ENCODE results near the gene EYS. TPM values are rescaled to one million over a fixed set of nuclear protein-coding genes. Genes with fewer than 3 reads are reported as not detected.

EYS gene
- total RNA-seq, 1 experiment from 2014 or later = not detected

DNA sequence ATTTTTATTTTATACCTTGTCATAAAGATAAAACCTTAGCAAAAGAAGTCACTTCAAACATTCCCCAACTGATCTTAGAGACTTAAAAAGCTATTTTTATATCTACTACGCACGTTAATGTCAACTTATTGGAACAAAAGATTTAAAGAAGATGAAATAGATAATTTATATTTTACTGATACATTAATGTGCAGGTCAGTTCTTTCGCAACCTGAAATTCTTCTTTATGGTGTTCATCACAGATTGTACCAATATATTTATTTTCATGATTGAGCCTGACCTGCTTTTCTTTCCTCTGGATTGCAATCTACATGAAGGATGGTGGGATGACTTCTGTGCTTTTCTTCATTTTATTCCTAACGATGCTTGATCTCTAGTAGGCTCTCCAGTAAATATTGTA, 1475.1 kb downstream of the EYS start:
- DNase-seq (ENCODE audit: low read depth, low spot score) (no peak), ATAC-seq (no peak)
- H3K4me3 ChIP-seq (replicated peaks in 1 of 2; ENCODE audit: low read depth in 1 of 2, low read length in 2 of 2) = no peak overlapping the region
- no peak overlapping the region for H3K27ac ChIP-seq (ENCODE audit: low read depth, low read length)
- H3K36me3 ChIP-seq (ENCODE audit: control insufficient read depth in 1 of 2, insufficient read depth in 2 of 2, low read length in 2 of 2) = no peaks in the 10 kb centered on the region
- CTCF ChIA-PET = no interaction called here
- H3K9me2 ChIP-seq (ENCODE audit: insufficient read depth) = no peaks in the 10 kb centered on the region
- H4K20me1 ChIP-seq (ENCODE audit: insufficient read depth) = no peaks in the 10 kb centered on the region
- intact Hi-C loops (cut with micrococcal nuclease) = no loop called here
- TF ChIP-seq EZH2phosphoT487 (IDR thresholded peaks at IDR 0.05; ENCODE audit: borderline replicate concordance) = no peak
- no peak for TF ChIP-seq ELF1 (IDR thresholded peaks at IDR 0.05; ENCODE audit: borderline replicate concordance, low read depth)
- no peak for TF ChIP-seq RAD21 (IDR thresholded peaks at IDR 0.05; ENCODE audit: low read depth)
- TF ChIP-seq ZNF274 (IDR thresholded peaks at IDR 0.05; ENCODE audit: low read depth, low read length) = no peak
- TF ChIP-seq JUND (IDR thresholded peaks at IDR 0.05) = no peak
- no peak for TF ChIP-seq YY1 (IDR thresholded peaks at IDR 0.05; ENCODE audit: extremely low read depth, insufficient replicate concordance, low read depth, low read length)
- no peak for TF ChIP-seq CEBPB (IDR thresholded peaks at IDR 0.05; ENCODE audit: low read depth)
- TF ChIP-seq POLR2A (IDR thresholded peaks at IDR 0.05; ENCODE audit: borderline replicate concordance, extremely low read depth, insufficient read depth, insufficient read length) = no peak
- TF ChIP-seq REST (IDR thresholded peaks at IDR 0.05; ENCODE audit: low read depth) = no peak
- no peak for TF ChIP-seq FOSL1 (IDR thresholded peaks at IDR 0.05; ENCODE audit: low read depth)
- TF ChIP-seq POLR2AphosphoS5 (IDR thresholded peaks at IDR 0.05; ENCODE audit: low read depth, low read length) = no peak
- no peak for TF ChIP-seq MAX (IDR thresholded peaks at IDR 0.05)
- TF ChIP-seq, protein P1, sequence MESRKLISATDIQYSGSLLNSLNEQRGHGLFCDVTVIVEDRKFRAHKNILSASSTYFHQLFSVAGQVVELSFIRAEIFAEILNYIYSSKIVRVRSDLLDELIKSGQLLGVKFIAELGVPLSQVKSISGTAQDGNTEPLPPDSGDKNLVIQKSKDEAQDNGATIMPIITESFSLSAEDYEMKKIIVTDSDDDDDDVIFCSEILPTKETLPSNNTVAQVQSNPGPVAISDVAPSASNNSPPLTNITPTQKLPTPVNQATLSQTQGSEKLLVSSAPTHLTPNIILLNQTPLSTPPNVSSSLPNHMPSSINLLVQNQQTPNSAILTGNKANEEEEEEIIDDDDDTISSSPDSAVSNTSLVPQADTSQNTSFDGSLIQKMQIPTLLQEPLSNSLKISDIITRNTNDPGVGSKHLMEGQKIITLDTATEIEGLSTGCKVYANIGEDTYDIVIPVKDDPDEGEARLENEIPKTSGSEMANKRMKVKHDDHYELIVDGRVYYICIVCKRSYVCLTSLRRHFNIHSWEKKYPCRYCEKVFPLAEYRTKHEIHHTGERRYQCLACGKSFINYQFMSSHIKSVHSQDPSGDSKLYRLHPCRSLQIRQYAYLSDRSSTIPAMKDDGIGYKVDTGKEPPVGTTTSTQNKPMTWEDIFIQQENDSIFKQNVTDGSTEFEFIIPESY (IDR thresholded peaks at IDR 0.05; ENCODE audit: extremely low read depth, insufficient replicate concordance, low read length) = no peak
- no peak for TF ChIP-seq CBX3 (IDR thresholded peaks at IDR 0.05; ENCODE audit: low read depth)
- no peak for TF ChIP-seq EZH2 (IDR thresholded peaks at IDR 0.05)
- TF ChIP-seq TCF7L2 (IDR thresholded peaks at IDR 0.05; ENCODE audit: borderline replicate concordance, extremely low read depth, insufficient read depth, insufficient read length) = no peak
- no peak for TF ChIP-seq ZFX (IDR thresholded peaks at IDR 0.05)
- TF ChIP-seq SP1 (IDR thresholded peaks at IDR 0.05; ENCODE audit: low read depth) = no peak
- TF ChIP-seq, protein P2, sequence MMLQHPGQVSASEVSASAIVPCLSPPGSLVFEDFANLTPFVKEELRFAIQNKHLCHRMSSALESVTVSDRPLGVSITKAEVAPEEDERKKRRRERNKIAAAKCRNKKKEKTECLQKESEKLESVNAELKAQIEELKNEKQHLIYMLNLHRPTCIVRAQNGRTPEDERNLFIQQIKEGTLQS (IDR thresholded peaks at IDR 0.05) = no peak
- no peak for TF ChIP-seq EGR1 (IDR thresholded peaks at IDR 0.05; ENCODE audit: low read depth)
- no peaks in the 10 kb centered on the region for H3K79me2 ChIP-seq (ENCODE audit: insufficient read depth, low read length)
- no peak overlapping the region for H3K9ac ChIP-seq (ENCODE audit: low read length)
- RAD21 ChIA-PET (ENCODE audit: low non-redundant PET in 1 of 2, low total read pairs in 2 of 2, uncharacterized antibody in 2 of 2, unreplicated experiment in 2 of 2) = no interaction called here
- no peak overlapping the region for H3K4me2 ChIP-seq (ENCODE audit: low read length)
- POLR2A ChIA-PET = no interaction called here
- H3K27me3 ChIP-seq (ENCODE audit: insufficient read depth, low read length) = no peaks in the 10 kb centered on the region
- H2AFZ ChIP-seq (ENCODE audit: low read depth, low read length, poor library complexity, severe bottlenecking) = no peak overlapping the region
- H3K9me3 ChIP-seq (ENCODE audit: control insufficient read depth in 1 of 2, insufficient read depth in 1 of 2, low read depth in 1 of 2, low read length in 2 of 2) = no peaks in the 10 kb centered on the region; a peak in 1 of 4 replicates
- BruUV-seq (replicated peaks) = no TSS peak
- no peaks in the 10 kb centered on the region for H3K4me1 ChIP-seq (ENCODE audit: control insufficient read depth in 1 of 2, insufficient read depth in 2 of 2, low read length in 2 of 2)
